Progenitor cell of endocrine pancreas (in vitro differentiated cells): ENCODE measurements around the gene SLC22A2. TPM values are rescaled to one million over a fixed set of nuclear protein-coding genes. Genes with fewer than 3 reads are reported as not detected.

ENCODE experiments used
- DNase-seq: peaks from one replicate; pipeline ENCODE4 v3.0.0; 2021; ENCODE audit warnings: low spot score; ENCODE audit not compliant: unreplicated experiment
- H3K27ac Mint-ChIP-seq: 2 replicates; pipeline ENCODE4 v1.8.0; 2021; ENCODE audit warnings: mild to moderate bottlenecking, moderate library complexity, mixed read lengths
- H3K27me3 Mint-ChIP-seq: 2 replicates; pipeline ENCODE4 v1.8.0; 2021; ENCODE audit warnings: mixed read lengths
- H3K36me3 Mint-ChIP-seq: 2 replicates; pipeline ENCODE4 v1.8.0; 2022; ENCODE audit warnings: mixed read lengths; ENCODE audit not compliant: insufficient read depth
- H3K4me1 Mint-ChIP-seq: 2 replicates; pipeline ENCODE4 v1.8.0; 2021; ENCODE audit warnings: low read depth, mixed read lengths
- H3K4me3 Mint-ChIP-seq: 2 replicates; pipeline ENCODE4 v1.8.0; 2021; ENCODE audit warnings: low read depth, mild to moderate bottlenecking, moderate library complexity, mixed read lengths
- H3K9me3 Mint-ChIP-seq: 2 replicates; pipeline ENCODE4 v1.8.0; 2021; ENCODE audit warnings: low read depth, mixed read lengths
- CTCF ChIP-seq: fragments of 200-600 bp; sonication (generic); IDR thresholded peaks from one replicate; pipeline ENCODE4 v1.5.0; 2021; ENCODE audit warnings: antibody characterized with exemption, mild to moderate bottlenecking; ENCODE audit not compliant: unreplicated experiment
- total RNA-seq: library from RNA; stranded (reverse); gene quantifications from 2 replicates; pipeline ENCODE4 v1.2.1, GENCODE V29; 2021

SLC22A2 gene
- total RNA-seq, 1 donor from 2014 or later = not detected

DNA sequence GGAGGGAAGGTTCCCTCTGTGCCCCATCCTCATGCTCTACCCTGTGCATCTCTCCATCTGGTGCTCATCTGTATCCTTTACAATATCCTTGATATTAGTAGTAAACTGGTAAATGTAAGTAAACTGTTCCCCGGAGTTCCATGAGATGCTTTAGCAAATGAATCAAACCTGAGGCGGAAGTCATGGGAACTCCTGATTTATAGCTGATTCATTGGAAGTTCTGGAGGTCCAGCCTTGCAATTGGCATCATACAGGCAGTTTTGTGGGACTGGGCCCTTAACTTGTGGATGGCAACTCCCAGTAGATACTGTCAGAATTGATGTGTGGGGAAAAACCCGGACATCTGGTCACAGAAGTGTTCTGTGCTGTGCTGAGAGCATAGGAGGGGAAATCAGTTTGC, 11.2 kb upstream of the SLC22A2 start:
- DNase-seq = no peak
- H3K36me3 Mint-ChIP-seq = no peaks in the 10 kb centered on the region
- no peak overlapping the region for H3K4me3 Mint-ChIP-seq
- H3K27ac Mint-ChIP-seq = no peak overlapping the region
- TF ChIP-seq CTCF = no peak
- no peaks in the 10 kb centered on the region for H3K4me1 Mint-ChIP-seq
- H3K27me3 Mint-ChIP-seq = peaks cover 3% of the 10 kb centered on the region
- no peaks in the 10 kb centered on the region for H3K9me3 Mint-ChIP-seq

DNA sequence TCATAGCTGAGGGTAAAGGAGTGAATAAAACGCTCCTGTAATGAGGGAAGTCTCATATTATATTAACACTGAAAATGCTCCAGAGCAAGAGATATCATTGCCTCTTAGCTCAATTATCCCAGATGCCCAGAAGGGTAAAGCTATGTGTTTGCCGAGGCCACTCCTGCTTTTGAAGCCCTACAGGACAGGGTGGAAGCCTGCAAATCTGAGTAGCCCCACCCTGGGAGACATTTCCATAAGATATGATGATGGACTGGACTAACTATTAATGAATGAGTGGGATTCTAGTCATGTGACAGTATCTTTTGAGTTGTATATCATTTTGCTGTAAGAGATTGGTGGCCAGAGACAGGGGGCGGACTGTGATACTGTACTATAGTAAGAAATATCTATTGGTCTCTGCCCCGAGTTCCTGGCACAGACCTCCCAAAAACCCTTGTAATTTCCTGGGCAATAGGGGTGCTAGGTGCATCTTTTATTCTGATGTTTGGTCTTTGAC, 10.5 kb upstream of the SLC22A2 start:
- TF ChIP-seq CTCF = no peak
- H3K27ac Mint-ChIP-seq = no peak overlapping the region
- H3K27me3 Mint-ChIP-seq = peaks cover 3% of the 10 kb centered on the region
- no peak overlapping the region for H3K4me3 Mint-ChIP-seq
- DNase-seq = no peak
- H3K9me3 Mint-ChIP-seq = no peaks in the 10 kb centered on the region
- H3K36me3 Mint-ChIP-seq = no peaks in the 10 kb centered on the region
- H3K4me1 Mint-ChIP-seq = peaks cover 3% of the 10 kb centered on the region

- H3K27me3 Mint-ChIP-seq = peaks cover 6% of the 10 kb centered on the region
- H3K4me3 Mint-ChIP-seq = no peak overlapping the region
- no peak for TF ChIP-seq CTCF
- H3K27ac Mint-ChIP-seq = no peak overlapping the region
- DNase-seq = no peak
- peaks cover 9% of the 10 kb centered on the region for H3K4me1 Mint-ChIP-seq
- H3K9me3 Mint-ChIP-seq = no peaks in the 10 kb centered on the region
- no peaks in the 10 kb centered on the region for H3K36me3 Mint-ChIP-seq
Observed at GRCh38 chr6:160267102-160267501, 8.5 kb upstream of the SLC22A2 start.

- Mint-ChIP-seq H3K4me1 (peaks cover 15% of the 10 kb centered on the region), H3K4me3 (no peak overlapping the region), H3K9me3 (no peaks in the 10 kb centered on the region), H3K27me3 (peaks cover 6% of the 10 kb centered on the region), H3K36me3 (no peaks in the 10 kb centered on the region), H3K27ac (no peak overlapping the region)
- no peak for TF ChIP-seq CTCF
- DNase-seq = no peak
Observed at GRCh38 chr6:160265869-160266476, 7.4 kb upstream of the SLC22A2 start.

- Mint-ChIP-seq H3K4me1 (peaks cover 33% of the 10 kb centered on the region), H3K4me3 (no peak overlapping the region), H3K9me3 (no peaks in the 10 kb centered on the region), H3K27me3 (peaks cover 4% of the 10 kb centered on the region), H3K36me3 (no peaks in the 10 kb centered on the region), H3K27ac (no peak overlapping the region)
- no peak for TF ChIP-seq CTCF
- no peak for DNase-seq
Observed at GRCh38 chr6:160264061-160264612, 5.5 kb upstream of the SLC22A2 start.
